SK-N-SH treated with all-trans-retinoic acid at 6 μM for 48 hours (cell line): ENCODE results near the gene AMOTL2.

ENCODE experiments used
- ATAC-seq: fragments of 200-7000 bp; cut with Tn5 transposase; 3 replicates; pipeline ENCODE4 v1.9.1; 2020; ENCODE audit warnings: mild to moderate bottlenecking, moderate library complexity
- CSDC2 ChIP-seq: fragments of 250-450 bp; sonication (Bioruptor Pico); IDR thresholded peaks from 2 replicates; pipeline ENCODE4 v1.5.0; 2020; ENCODE audit warnings: mild to moderate bottlenecking, moderate library complexity
- GLIS3 ChIP-seq: fragments of 250-450 bp; sonication (Bioruptor Pico); IDR thresholded peaks from 2 replicates; pipeline ENCODE4 v1.5.0; 2020; ENCODE audit warnings: mild to moderate bottlenecking, moderate library complexity
- ISL1 ChIP-seq: fragments of 250-450 bp; sonication (Bioruptor Pico); IDR thresholded peaks from 2 replicates; pipeline ENCODE4 v2.1.2; 2022; ENCODE audit warnings: mild to moderate bottlenecking, moderate library complexity
- OSR1 ChIP-seq: fragments of 250-450 bp; sonication (Bioruptor Pico); IDR thresholded peaks from 2 replicates; pipeline ENCODE4 v1.8.0; 2022; ENCODE audit warnings: moderate library complexity, mild to moderate bottlenecking, inconsistent platforms
- PATZ1 ChIP-seq: fragments of 250-450 bp; sonication (Bioruptor Pico); IDR thresholded peaks from 2 replicates; pipeline ENCODE4 v1.8.0; 2020; ENCODE audit warnings: mild to moderate bottlenecking, moderate library complexity, borderline replicate concordance
- PPARA ChIP-seq: fragments of 250-450 bp; sonication (Bioruptor Pico); IDR thresholded peaks from 2 replicates; pipeline ENCODE4 v1.5.0; 2020; ENCODE audit warnings: mild to moderate bottlenecking, borderline replicate concordance
- TCF4 ChIP-seq: fragments of 250-450 bp; sonication (Bioruptor Pico); IDR thresholded peaks from 2 replicates; pipeline ENCODE4 v1.8.0; 2021; ENCODE audit warnings: mild to moderate bottlenecking, moderate library complexity, borderline replicate concordance
- ZC3H10 ChIP-seq: fragments of 250-450 bp; sonication (Bioruptor Pico); IDR thresholded peaks from 2 replicates; pipeline ENCODE4 v1.5.1; 2021; ENCODE audit warnings: mild to moderate bottlenecking, moderate library complexity
- ZFP30 ChIP-seq: fragments of 450-650 bp; formaldehyde crosslinking; IDR thresholded peaks from 2 replicates; pipeline ENCODE4 v1.5.0; 2022; ENCODE audit warnings: mild to moderate bottlenecking, moderate library complexity
- ZNF565 ChIP-seq: fragments of 450-650 bp; formaldehyde crosslinking; conservative IDR thresholded peaks from 2 replicates; pipeline ENCODE4 v1.5.0; 2020; ENCODE audit warnings: low read depth, mild to moderate bottlenecking, moderate library complexity
- ZNF70 ChIP-seq: fragments of 450-650 bp; formaldehyde crosslinking; IDR thresholded peaks from 2 replicates; pipeline ENCODE4 v1.5.0; 2020; ENCODE audit warnings: mild to moderate bottlenecking, moderate library complexity
- TF ChIP-seq, protein P1 (sequence below): fragments of 250-450 bp; sonication (Bioruptor Pico); IDR thresholded peaks from 2 replicates; pipeline ENCODE4 v1.5.0; 2020; ENCODE audit warnings: mild to moderate bottlenecking, moderate library complexity
- TF ChIP-seq, protein P2 (sequence below): fragments of 250-450 bp; sonication (Bioruptor Pico); IDR thresholded peaks from 2 replicates; pipeline ENCODE4 v1.5.1; 2021; ENCODE audit warnings: mild to moderate bottlenecking, moderate library complexity
- TF ChIP-seq, protein P3 (sequence below): fragments of 250-450 bp; sonication (Bioruptor Pico); IDR thresholded peaks from 2 replicates; pipeline ENCODE4 v1.8.0; 2021; ENCODE audit warnings: low read depth, mild to moderate bottlenecking, moderate library complexity, borderline replicate concordance

AMOTL2 gene

GRCh38 chr3:134364936-134365765, 9.1 kb downstream of the AMOTL2 start:
- TF ChIP-seq, protein P1, sequence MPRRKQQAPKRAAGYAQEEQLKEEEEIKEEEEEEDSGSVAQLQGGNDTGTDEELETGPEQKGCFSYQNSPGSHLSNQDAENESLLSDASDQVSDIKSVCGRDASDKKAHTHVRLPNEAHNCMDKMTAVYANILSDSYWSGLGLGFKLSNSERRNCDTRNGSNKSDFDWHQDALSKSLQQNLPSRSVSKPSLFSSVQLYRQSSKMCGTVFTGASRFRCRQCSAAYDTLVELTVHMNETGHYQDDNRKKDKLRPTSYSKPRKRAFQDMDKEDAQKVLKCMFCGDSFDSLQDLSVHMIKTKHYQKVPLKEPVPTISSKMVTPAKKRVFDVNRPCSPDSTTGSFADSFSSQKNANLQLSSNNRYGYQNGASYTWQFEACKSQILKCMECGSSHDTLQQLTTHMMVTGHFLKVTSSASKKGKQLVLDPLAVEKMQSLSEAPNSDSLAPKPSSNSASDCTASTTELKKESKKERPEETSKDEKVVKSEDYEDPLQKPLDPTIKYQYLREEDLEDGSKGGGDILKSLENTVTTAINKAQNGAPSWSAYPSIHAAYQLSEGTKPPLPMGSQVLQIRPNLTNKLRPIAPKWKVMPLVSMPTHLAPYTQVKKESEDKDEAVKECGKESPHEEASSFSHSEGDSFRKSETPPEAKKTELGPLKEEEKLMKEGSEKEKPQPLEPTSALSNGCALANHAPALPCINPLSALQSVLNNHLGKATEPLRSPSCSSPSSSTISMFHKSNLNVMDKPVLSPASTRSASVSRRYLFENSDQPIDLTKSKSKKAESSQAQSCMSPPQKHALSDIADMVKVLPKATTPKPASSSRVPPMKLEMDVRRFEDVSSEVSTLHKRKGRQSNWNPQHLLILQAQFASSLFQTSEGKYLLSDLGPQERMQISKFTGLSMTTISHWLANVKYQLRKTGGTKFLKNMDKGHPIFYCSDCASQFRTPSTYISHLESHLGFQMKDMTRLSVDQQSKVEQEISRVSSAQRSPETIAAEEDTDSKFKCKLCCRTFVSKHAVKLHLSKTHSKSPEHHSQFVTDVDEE (CRISPR knock-in tag): no peak
- TF ChIP-seq PATZ1 (CRISPR knock-in tag): 0 out of 2 replicates have a peak, but pooled peaks have one; percentile 14
- ATAC-seq: no peak

DNA sequence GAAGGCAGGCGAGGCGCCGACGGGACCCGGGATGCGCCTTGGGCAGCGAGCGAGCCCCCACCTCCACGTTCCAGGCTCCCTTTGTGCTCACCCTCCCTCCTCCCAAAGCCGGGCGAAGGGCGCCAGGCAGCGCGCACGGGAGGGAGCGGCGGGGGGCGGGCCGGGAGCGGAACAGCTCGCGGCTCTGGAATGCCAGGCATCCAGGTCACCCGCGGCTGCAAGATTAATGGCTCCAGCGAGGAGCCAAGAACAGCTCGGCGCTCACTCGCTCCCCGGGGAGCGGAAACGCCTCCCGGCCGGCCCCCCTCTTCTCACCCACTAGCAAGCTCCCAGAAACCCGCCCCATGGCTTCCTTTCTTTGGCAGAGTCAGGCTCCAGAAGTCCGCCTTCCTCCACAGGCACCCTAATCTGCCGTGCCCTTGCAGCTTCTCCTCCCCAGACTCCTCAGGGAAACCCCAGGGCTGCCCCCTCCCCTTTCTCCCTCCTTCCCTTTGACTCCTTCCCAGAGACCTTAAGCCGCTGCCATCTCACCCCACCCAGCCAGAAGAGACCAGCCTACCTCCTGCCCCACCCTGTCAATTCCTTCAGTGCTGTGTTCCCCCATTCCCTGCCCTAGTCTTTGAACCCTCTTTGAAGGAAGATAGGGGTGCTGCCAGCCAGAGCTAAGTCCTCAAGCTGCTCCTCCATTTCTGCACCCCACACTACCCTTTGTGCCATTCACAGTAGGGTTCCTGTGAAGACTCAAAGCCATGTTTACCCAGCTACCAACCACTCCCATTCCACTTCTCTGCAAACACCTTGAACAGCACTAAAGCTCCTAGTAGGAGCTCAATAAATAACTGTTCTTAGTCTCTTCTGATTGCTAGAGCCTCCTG, 9.9 kb downstream of the AMOTL2 start:
- ATAC-seq: peak; percentile 72
- TF ChIP-seq ZC3H10 (CRISPR knock-in tag) (no peak), PATZ1 (CRISPR knock-in tag) (peak; percentile 47; the same call in 1 of the 2 replicates), TCF4 (CRISPR knock-in tag) (no peak; the same call in 1 of the 2 replicates), ZNF70 (CRISPR knock-in tag) (no peak), ZNF565 (CRISPR knock-in tag) (0 out of 2 replicates have a peak, but pooled peaks have one; percentile 49), CSDC2 (CRISPR knock-in tag) (no peak), PPARA (no peak), ZFP30 (CRISPR knock-in tag) (no peak), GLIS3 (CRISPR knock-in tag) (peak; percentile 11; the same call in 1 of the 2 replicates), OSR1 (CRISPR knock-in tag) (no peak), ISL1 (CRISPR knock-in tag) (no peak)
- TF ChIP-seq, protein P2, sequence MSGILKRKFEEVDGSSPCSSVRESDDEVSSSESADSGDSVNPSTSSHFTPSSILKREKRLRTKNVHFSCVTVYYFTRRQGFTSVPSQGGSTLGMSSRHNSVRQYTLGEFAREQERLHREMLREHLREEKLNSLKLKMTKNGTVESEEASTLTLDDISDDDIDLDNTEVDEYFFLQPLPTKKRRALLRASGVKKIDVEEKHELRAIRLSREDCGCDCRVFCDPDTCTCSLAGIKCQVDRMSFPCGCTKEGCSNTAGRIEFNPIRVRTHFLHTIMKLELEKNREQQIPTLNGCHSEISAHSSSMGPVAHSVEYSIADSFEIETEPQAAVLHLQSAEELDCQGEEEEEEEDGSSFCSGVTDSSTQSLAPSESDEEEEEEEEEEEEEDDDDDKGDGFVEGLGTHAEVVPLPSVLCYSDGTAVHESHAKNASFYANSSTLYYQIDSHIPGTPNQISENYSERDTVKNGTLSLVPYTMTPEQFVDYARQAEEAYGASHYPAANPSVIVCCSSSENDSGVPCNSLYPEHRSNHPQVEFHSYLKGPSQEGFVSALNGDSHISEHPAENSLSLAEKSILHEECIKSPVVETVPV (CRISPR knock-in tag): 0 out of 2 replicates have a peak, but pooled peaks have one; percentile 64
- TF ChIP-seq, protein P1 (CRISPR knock-in tag): 0 out of 2 replicates have a peak, but pooled peaks have one; percentile 52
- TF ChIP-seq, protein P3, sequence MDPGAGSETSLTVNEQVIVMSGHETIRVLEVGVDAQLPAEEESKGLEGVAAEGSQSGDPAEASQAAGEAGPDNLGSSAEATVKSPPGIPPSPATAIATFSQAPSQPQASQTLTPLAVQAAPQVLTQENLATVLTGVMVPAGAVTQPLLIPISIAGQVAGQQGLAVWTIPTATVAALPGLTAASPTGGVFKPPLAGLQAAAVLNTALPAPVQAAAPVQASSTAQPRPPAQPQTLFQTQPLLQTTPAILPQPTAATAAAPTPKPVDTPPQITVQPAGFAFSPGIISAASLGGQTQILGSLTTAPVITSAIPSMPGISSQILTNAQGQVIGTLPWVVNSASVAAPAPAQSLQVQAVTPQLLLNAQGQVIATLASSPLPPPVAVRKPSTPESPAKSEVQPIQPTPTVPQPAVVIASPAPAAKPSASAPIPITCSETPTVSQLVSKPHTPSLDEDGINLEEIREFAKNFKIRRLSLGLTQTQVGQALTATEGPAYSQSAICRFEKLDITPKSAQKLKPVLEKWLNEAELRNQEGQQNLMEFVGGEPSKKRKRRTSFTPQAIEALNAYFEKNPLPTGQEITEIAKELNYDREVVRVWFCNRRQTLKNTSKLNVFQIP: no peak
- TF ChIP-seq, all 23 proteins: peak for 5
